ENCODE measurements around the gene PACS1.

Gene PACS1

GRCh38 chr11:66184728-66185127 is 114.7 kb downstream of the PACS1 start:
- DNase-seq (ENCODE audit: low read depth): no peak

GRCh38 chr11:66186470-66186869 is 116.4 kb downstream of the PACS1 start:
- no peak for DNase-seq (ENCODE audit: low read depth)

GRCh38 chr11:66187453-66187852 is 117.4 kb downstream of the PACS1 start:
- no peak for DNase-seq (ENCODE audit: low read depth)

GRCh38 chr11:66188580-66188979 is 118.5 kb downstream of the PACS1 start:
- peak; percentile 47 for DNase-seq (ENCODE audit: low read depth)

GRCh38 chr11:66189031-66189745 is 119.1 kb downstream of the PACS1 start:
- DNase-seq (ENCODE audit: low read depth): no peak

GRCh38 chr11:66190786-66191185 is 120.7 kb downstream of the PACS1 start:
- DNase-seq (ENCODE audit: low read depth): no peak

GRCh38 chr11:66192181-66192863 is 122.2 kb downstream of the PACS1 start:
- no peak for DNase-seq (ENCODE audit: low read depth)

- no peak for DNase-seq (ENCODE audit: low read depth)
These were observed 124.3 kb downstream of the PACS1 start for GRCh38 chr11:66194391-66194790.

- no peak for DNase-seq (ENCODE audit: low read depth)
These were observed 125.8 kb downstream of the PACS1 start for GRCh38 chr11:66195867-66196266.

- no peak for DNase-seq (ENCODE audit: low read depth)
These were observed 133.8 kb downstream of the PACS1 start for GRCh38 chr11:66203847-66204246.

- DNase-seq (ENCODE audit: low read depth): no peak
These were observed 134.3 kb downstream of the PACS1 start for GRCh38 chr11:66204412-66204811.

GRCh38 chr11:66207816-66208215 is 137.7 kb downstream of the PACS1 start:
- no peak for DNase-seq (ENCODE audit: low read depth)

GRCh38 chr11:66211100-66211499 is 141.0 kb downstream of the PACS1 start:
- DNase-seq (ENCODE audit: low read depth): no peak

- DNase-seq (ENCODE audit: low read depth): no peak
These were observed 146.8 kb downstream of the PACS1 start for GRCh38 chr11:66216911-66217310.

GRCh38 chr11:66218036-66218435 is 148.0 kb downstream of the PACS1 start:
- DNase-seq (ENCODE audit: low read depth): no peak

GRCh38 chr11:66218846-66219620 is 149.0 kb downstream of the PACS1 start:
- no peak for DNase-seq (ENCODE audit: low read depth)

GRCh38 chr11:66219846-66220565 is 149.9 kb downstream of the PACS1 start:
- no peak for DNase-seq (ENCODE audit: low read depth)

- DNase-seq (ENCODE audit: low read depth): no peak
These were observed 150.5 kb downstream of the PACS1 start for GRCh38 chr11:66220566-66220935.

GRCh38 chr11:66221012-66221411 is 150.9 kb downstream of the PACS1 start:
- no peak for DNase-seq (ENCODE audit: low read depth)

GRCh38 chr11:66221726-66222236 is 151.7 kb downstream of the PACS1 start:
- no peak for DNase-seq (ENCODE audit: low read depth)

- DNase-seq (ENCODE audit: low read depth): peak; percentile 61
These were observed 152.5 kb downstream of the PACS1 start for GRCh38 chr11:66222358-66223149.

All from HS-5 (cell line).